Measurements from ENCODE around the gene SLC25A19. TPM values are rescaled to one million over a fixed set of nuclear protein-coding genes. Genes with fewer than 3 reads are reported as not detected.
A peak's percentile ranks its signal among the peaks of the same experiment; 100 is the strongest.

Gene SLC25A19
- 10 to 100 TPM in 1 of 6 experiments, 1 to 10 TPM in 5; 5.7 to 14.6 (median 7.1) TPM for total RNA-seq (2021; fragmentation: NEBNext Ultra II Directional; extraction: Animal tissue kit (Norgen Biotek cat#: 25700))
- long read RNA-seq, partial matches to known transcripts, result 1 of 4 reads
- long read RNA-seq, other reads (novel, unspliced or antisense), result 0 of 4 reads

DNA sequence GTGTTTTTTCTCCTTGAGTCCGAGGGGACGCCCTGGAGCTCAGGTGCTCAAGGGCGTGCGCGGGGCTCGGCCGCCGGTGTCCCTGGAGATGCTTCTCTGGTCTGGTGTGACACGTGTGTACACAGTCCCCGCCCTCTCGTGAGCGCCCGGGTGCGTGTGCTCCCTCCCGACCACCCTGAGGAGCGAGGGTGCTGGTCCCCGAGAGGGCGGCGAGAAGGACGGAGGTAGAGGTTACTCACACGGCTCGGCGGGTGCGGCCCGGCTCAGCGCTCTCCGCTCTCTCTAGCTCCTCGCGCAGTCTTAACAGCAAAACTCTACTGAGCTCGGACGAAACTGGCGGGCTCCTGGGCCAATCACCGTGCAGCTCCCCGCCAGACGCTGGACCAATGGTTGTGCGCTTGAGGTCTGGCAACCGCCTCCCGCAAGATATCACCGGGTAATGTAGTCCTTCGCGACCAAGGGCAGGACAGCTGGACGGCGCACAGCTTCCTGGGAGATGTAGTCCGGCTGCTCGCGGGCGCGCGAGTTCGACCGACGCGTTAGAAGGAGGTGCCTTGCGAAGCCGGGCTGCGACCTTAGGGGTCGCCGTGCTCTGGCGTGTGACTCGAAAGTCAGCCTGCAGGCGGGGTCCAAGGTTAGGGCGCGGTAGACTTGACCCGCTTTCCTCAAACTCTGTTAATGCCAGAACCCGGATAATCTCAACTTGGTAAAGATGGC lies at the start of gene SLC25A19:
SLC25A19 (minus strand) TSS at position 319 of the 717 bp plus-strand sequence. CDS start 2,669 bp downstream, outside the sequence.
- Mint-ChIP-seq H3K4me1 (ENCODE audit: low read depth) (peaks cover 8% of the 10 kb centered on the region), H3K36me3 (ENCODE audit: low read depth) (no peaks in the 10 kb centered on the region), H3K27me3 (ENCODE audit: insufficient read depth) (peaks cover 3% of the 10 kb centered on the region; the same call in 1 of the 2 replicates), H3K4me3 (peak within 1 kb of the TSS; percentile 99), H3K9me3 (no peaks in the 10 kb centered on the region), H3K27ac (peak within 1 kb of the TSS; percentile 100)
- DNase-seq, result peak; percentile 99
- TF ChIP-seq, protein P1, sequence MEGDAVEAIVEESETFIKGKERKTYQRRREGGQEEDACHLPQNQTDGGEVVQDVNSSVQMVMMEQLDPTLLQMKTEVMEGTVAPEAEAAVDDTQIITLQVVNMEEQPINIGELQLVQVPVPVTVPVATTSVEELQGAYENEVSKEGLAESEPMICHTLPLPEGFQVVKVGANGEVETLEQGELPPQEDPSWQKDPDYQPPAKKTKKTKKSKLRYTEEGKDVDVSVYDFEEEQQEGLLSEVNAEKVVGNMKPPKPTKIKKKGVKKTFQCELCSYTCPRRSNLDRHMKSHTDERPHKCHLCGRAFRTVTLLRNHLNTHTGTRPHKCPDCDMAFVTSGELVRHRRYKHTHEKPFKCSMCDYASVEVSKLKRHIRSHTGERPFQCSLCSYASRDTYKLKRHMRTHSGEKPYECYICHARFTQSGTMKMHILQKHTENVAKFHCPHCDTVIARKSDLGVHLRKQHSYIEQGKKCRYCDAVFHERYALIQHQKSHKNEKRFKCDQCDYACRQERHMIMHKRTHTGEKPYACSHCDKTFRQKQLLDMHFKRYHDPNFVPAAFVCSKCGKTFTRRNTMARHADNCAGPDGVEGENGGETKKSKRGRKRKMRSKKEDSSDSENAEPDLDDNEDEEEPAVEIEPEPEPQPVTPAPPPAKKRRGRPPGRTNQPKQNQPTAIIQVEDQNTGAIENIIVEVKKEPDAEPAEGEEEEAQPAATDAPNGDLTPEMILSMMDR (IDR thresholded peaks at IDR 0.05), result peak; percentile 50

- peaks cover 24% of the 10 kb centered on the region for H3K4me1 Mint-ChIP-seq (ENCODE audit: low read depth)
- H3K27me3 Mint-ChIP-seq (ENCODE audit: insufficient read depth), result peaks cover 2% of the 10 kb centered on the region; the same call in 1 of the 2 replicates
- TF ChIP-seq, protein P1 (IDR thresholded peaks at IDR 0.05), result no peak
These were observed 49.1 kb upstream of the SLC25A19 start for GRCh38 chr17:75338335-75338734.

GRCh38 chr17:75335315-75335714 lies 46.1 kb upstream of the SLC25A19 start:
- peaks cover 17% of the 10 kb centered on the region for H3K4me1 Mint-ChIP-seq (ENCODE audit: low read depth)
- H3K4me3 Mint-ChIP-seq, result no peak overlapping the region
- H3K9me3 Mint-ChIP-seq, result no peaks in the 10 kb centered on the region
- no peak for DNase-seq
- H3K27me3 Mint-ChIP-seq (ENCODE audit: insufficient read depth), result peaks cover 2% of the 10 kb centered on the region; the same call in 1 of the 2 replicates
- TF ChIP-seq, protein P1 (IDR thresholded peaks at IDR 0.05), result no peak
- H3K27ac Mint-ChIP-seq, result no peak overlapping the region
- H3K36me3 Mint-ChIP-seq (ENCODE audit: low read depth), result no peaks in the 10 kb centered on the region

More at GRCh38 chr17:75338335-75338734, 49.1 kb upstream of the SLC25A19 start:
- Mint-ChIP-seq H3K9me3 (no peaks in the 10 kb centered on the region), H3K36me3 (ENCODE audit: low read depth) (no peaks in the 10 kb centered on the region), H3K27ac (peak overlapping the region; percentile 63), H3K4me3 (peak overlapping the region; percentile 13)
- peak; percentile 65 for DNase-seq

DNA sequence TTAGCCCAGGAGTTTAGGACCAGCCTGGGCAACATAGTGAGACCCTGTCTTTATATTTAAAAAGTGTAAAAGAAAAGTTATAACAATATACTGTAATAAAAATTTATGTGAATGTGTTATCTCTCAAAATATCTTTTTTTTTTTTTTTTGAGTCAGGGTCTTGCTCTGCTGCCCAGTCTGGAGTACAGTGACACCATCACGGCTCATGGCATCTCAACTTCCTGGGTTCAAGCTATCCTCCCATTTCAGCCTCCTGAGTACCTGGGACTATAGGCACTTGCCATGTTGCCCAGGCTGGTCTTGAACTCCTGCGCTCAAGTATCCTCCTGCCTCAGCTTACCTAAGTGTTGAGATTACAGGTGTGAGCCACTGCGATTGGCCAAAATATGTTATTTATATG lies 45.5 kb upstream of the SLC25A19 start:
- H3K4me1 Mint-ChIP-seq (ENCODE audit: low read depth), result peaks cover 11% of the 10 kb centered on the region
- no peaks in the 10 kb centered on the region for H3K36me3 Mint-ChIP-seq (ENCODE audit: low read depth)
- TF ChIP-seq, protein P1 (IDR thresholded peaks at IDR 0.05), result no peak
- peaks cover 2% of the 10 kb centered on the region; the same call in 1 of the 2 replicates for H3K27me3 Mint-ChIP-seq (ENCODE audit: insufficient read depth)
- no peaks in the 10 kb centered on the region for H3K9me3 Mint-ChIP-seq
- H3K4me3 Mint-ChIP-seq, result no peak overlapping the region
- DNase-seq, result no peak
- no peak overlapping the region for H3K27ac Mint-ChIP-seq

DNA sequence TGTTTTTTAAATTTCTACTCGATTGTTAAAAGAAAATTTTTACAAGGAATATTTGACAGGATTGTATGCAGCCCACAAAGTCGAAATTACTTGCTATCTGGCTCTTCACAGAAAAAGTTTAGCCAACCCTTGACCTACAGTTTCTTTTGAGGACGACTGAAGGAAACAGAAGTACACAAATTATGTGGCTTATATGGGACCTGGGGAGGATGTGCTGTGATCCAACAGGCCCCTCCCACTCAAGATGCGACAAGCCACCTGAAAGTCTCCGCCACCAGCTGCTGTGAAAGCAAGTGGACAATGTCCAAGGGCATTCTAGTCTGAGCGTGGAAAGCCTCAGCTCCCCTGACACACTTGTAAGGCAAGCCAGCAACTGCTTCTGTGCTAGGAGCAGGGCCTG lies 42.4 kb upstream of the SLC25A19 start:
- H3K9me3 Mint-ChIP-seq, result no peaks in the 10 kb centered on the region
- H3K4me1 Mint-ChIP-seq (ENCODE audit: low read depth), result peaks cover 9% of the 10 kb centered on the region
- no peak overlapping the region for H3K4me3 Mint-ChIP-seq
- H3K27ac Mint-ChIP-seq, result no peak overlapping the region
- H3K36me3 Mint-ChIP-seq (ENCODE audit: low read depth), result peaks cover 5% of the 10 kb centered on the region; the same call in 1 of the 2 replicates
- TF ChIP-seq, protein P1 (IDR thresholded peaks at IDR 0.05), result no peak
- no peak for DNase-seq
- H3K27me3 Mint-ChIP-seq (ENCODE audit: insufficient read depth), result no peaks in the 10 kb centered on the region
